ACHN (cell line): ENCODE data around the gene COL11A2.
"Not testable (repeated sequence)": the region's sequence is repeated elsewhere in the genome, so short reads cannot be mapped to it uniquely, and the experiment has no call there.

Source experiments
- DNase-seq: peaks from one replicate; pipeline ENCODE4 v3.0.0-alpha.2; 2015
- in situ Hi-C: cut with HindIII; loops from 2 replicates; pipeline ENCODE4 v1.10.0; 2017; ENCODE audit warnings: low sequenced_read_pairs, low pct_ligation_motif_present, low pct_unique_long_range_greater_than_20kb

The COL11A2 gene

GRCh38 chr6:33166811-33167210, 25.5 kb downstream of the COL11A2 start:
- DNase-seq, result no peak
- in situ Hi-C loops, result no loop called here

DNA sequence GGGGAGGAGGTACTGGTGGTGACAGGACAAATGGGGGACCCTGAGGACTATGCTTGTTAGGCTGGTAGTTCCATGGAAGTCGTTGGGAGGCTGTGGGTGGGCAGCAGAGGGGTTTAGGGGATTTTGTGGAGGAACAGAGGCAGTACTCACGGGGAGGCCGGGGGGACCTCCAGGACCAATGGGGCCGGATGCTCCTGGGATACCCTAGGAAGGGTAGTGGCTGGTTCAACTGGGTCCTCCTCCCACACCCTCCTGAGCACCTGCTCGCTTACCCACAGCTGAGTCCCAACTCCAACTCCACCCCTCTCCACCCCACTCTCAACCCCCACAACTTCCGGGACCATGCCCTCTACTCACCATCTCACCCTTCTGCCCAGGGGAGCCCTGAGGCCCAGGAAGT, 25.9 kb downstream of the COL11A2 start:
- DNase-seq, result no peak
- in situ Hi-C loops, result no loop called here

DNA sequence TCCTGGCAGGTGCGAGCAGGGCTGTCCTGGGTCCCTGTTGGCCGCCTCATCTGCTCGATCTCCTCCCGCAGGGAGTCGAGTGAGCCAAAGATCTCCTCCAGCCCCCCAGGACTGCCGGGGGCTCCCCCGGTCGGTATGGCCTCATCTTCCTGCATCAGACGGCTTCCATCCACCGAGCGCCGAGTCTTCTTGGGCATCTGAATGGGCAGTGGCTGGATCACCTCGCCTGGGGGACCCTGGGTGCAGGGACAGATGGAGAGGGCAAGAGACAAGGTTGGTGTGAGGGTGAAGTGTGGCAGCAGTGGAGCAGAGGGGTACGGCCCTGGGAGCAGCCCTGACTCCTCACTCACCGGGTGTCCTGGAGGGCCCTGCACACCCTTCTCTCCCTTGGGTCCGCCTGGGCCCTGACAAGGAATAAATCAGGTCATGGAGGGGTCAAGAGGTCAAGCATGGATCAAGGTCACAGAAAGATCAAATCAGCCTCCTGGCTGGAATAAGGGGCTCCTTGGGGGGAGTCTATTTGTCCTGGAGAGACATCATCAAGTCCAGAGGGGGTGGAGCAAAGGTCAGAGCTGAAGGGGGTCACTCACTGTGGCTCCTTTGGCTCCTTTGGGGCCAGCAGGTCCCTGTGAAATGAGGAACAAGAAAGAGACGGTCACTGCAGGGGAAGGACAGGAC, 26.5 kb downstream of the COL11A2 start:
- no peak for DNase-seq
- in situ Hi-C loops, result no loop called here

- in situ Hi-C loops, result no loop called here
- no peak for DNase-seq
These were observed 27.4 kb downstream of the COL11A2 start for GRCh38 chr6:33164665-33165373.

GRCh38 chr6:33164176-33164575, 28.1 kb downstream of the COL11A2 start:
- DNase-seq, result no peak
- in situ Hi-C loops, result no loop called here

GRCh38 chr6:33163540-33163939, 28.7 kb downstream of the COL11A2 start:
- in situ Hi-C loops, result no loop called here
- no peak for DNase-seq

DNA sequence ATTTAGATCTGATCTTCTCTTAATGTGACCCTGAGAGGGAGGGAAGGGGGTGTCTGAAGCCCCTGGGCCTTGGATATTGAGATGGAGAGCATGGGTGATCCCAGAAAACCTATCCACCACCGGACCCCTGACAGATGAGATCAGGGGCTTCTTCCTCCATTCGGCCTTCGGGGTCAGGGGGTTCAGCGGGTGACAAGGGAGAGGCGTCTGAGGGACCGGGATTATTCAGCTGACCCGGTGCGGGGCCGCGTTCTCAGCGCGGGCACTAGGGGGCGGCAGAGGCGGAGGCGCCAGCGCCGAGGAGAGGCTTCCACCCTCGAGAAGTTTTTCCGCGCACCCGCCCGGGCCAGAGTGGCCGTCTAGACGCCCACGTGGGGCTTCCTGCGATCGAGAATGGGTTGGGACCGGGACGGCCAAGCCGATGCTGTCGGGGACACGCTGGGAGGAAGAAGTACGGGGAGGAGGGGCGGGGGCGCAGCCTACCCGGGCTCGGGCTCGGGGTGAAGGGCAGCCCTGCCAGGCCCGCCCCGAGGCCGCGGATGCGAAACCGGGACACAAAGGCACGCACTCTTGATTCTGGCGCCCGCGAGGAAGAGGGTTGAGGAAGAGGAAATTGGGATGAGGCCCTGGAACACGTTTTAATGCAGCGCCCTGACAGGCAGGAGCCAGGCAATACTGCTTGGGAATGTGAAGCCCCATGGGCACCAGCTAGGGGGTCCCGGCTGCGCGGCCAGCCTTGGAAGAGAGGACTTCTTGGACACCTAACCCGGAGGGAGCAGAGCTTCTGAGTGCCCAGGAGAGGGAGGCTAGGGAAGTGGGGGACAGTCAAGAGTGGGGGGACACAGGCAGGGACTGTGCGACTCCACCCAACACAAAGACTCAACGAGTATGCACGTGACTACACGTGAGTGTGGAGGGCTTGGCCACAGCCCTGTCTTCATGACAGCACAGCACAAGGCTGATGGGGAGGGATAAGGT, 30.6 kb downstream of the COL11A2 start:
- peak; percentile 66 for DNase-seq
- in situ Hi-C loops, result no loop called here

DNA sequence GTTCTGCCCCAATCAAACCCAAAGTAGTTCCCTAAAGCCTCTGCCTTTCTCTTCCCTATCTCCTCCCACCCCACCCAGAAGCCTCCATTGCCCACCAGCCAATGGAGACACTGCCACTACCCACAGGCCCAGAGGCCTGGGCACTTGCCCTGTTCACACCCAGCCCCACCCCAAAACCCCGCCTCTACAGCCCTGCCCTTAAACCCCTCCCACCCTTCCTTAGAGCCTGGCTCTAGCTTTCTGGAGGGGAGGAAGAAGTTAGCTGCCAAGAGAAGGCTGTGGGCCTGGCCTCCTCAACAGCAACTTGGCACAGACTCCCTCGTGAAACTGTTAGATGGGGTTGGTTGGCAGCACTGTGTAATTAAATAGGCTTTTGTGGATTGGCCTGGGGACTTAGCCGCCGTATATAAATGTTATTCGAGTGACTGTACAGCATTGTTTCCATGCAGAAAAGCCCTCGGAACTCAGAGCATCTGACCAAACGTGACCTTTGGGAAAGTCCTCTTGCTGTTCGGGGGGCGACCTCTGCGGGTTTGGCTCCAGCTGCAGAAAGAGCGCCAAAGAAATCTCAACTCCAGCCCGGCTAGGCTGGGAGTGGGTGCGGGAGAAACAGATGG, 31.4 kb downstream of the COL11A2 start:
- in situ Hi-C loops, result no loop called here
- DNase-seq, result peak; percentile 85

DNA sequence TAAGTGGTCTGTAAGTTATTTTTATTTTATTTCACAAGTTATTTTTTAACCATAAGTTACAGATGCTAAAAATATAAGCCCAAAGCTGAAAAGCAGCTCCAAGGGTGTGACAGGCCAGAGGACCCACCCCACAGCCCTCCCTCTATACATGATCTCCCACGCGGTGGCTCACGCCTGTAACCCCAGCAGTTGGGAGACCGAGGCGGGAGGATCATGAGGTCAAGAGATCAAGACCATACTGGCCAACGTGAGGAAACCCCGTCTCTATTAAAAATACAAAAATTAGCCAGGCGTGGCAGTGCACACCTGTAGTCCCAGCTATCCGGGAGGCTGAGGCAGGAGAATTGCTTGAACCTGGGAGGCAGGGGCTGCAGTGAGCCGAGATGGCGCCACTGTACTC, 32.2 kb downstream of the COL11A2 start:
- DNase-seq, result no peak
- in situ Hi-C loops, result no loop called here

GRCh38 chr6:33156964-33157363, 35.3 kb downstream of the COL11A2 start:
- in situ Hi-C loops, result no loop called here
- no peak for DNase-seq

DNA sequence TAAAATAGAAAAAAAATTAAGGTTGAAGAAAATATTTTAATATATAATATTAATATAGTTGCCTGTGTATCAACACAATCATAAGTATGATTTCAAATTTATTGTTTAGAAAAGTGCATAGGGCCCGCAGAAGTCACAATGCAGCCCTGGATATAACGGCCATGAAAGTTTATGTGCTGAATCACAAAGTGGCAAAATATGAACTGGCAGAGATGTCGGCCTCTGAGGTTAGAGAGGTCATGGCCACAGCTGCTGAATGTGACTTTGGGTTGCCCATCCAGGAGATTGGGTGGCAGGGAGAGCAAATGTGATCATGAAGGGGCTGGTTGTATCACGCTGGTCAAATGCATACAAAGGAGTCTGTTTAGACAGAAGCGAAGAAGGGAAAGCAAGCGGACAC, 35.7 kb downstream of the COL11A2 start:
- no peak for DNase-seq
- in situ Hi-C loops, result no loop called here

DNA sequence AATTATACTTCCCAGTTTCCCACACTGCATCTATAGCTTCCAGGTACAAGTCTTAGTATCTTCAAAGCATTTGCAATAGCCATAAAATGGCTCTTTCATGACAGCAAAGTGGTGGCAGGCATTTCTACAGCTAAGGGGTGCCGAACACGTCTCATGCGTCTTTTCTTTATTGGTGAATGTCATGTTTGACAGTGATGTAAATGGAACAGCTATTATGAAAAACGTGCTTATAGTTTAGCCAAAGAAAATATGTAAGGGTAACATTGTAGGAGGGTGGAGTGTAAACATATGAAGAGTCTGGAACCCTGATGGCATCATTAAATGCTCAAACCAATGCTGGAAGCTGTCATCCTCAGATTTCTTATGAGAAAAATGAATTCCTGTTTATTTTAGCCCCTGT, 37.9 kb downstream of the COL11A2 start:
- no peak for DNase-seq
- in situ Hi-C loops, result no loop called here

- in situ Hi-C loops, result no loop called here
- no peak for DNase-seq
These were observed 41.2 kb downstream of the COL11A2 start for GRCh38 chr6:33151050-33151449.

DNA sequence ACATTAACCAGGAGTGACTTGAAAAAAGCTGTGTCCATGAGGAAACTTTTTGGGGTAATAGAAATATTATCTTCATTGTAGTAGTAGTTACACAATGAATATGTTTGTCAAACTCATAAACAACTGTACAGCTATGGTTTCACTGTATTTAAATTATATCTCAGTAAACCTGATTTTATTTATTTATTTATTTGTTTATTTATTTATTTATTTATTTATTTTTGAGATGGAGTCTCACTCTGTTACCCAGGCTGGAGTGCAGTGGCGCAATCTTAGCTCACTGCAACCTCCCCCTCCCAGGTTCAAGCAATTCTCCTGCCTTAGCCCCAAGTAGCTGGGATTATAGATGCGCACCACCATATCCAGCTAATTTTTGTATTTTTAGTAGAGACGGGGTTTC, 41.7 kb downstream of the COL11A2 start:
- DNase-seq, in situ Hi-C loops: not testable (repeated sequence)

DNA sequence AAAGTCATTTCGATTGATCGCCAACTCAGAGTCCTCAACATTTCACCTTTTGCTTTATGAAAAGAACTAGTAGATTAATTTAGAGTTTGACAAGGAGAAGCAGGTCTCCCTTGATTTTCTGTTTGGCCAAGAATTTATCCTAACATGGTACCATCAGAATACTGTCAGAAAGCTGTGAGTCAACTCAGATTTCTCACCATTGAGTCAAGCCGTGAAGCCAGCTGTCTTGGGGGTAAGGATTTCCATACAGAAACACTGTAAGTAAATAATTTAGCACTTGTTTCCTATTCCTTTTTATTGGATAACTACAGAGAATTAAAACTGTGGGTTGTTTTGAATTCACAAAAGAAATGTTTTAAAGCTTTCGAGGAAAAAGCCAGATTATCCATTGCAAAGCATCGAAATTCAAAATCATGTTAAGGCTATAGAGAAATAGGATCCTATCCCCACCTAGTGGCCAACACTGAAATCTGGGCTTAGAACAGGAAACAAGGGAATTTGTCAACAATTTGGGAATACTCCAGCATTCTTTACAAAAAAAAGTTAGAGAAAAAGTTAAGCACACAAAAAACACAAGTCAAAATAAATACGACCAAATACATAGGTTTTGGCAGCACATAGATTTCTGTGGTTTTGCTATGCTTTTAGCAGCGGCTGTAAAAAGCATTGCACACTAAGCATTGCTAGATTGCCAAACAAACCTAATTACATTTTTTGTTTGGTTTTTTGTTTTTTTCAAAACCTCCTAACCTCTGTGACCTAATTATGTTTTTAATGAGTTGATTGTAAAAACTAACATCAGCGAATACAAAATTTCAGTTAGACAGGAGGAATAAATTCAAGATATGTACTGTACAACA, 44.2 kb downstream of the COL11A2 start:
- DNase-seq, result peak; percentile 59
- in situ Hi-C loops, result no loop called here

GRCh38 chr6:33144373-33144772, 47.9 kb downstream of the COL11A2 start:
- DNase-seq, result no peak
- in situ Hi-C loops, result no loop called here

- in situ Hi-C loops, result no loop called here
- DNase-seq, result no peak
These were observed 49.0 kb downstream of the COL11A2 start for GRCh38 chr6:33143113-33143770.
